ENCODE data around the gene RBM47. TPM values are rescaled to one million over a fixed set of nuclear protein-coding genes. Genes with fewer than 3 reads are reported as not detected.

Gene RBM47
- total and polyA plus RNA-seq, 10 of the 15 experiments (the other 5 are each of a cell fraction or from before 2014, with no cell fraction given) = 7.9 to 45.0 (median 28.7) TPM

DNA sequence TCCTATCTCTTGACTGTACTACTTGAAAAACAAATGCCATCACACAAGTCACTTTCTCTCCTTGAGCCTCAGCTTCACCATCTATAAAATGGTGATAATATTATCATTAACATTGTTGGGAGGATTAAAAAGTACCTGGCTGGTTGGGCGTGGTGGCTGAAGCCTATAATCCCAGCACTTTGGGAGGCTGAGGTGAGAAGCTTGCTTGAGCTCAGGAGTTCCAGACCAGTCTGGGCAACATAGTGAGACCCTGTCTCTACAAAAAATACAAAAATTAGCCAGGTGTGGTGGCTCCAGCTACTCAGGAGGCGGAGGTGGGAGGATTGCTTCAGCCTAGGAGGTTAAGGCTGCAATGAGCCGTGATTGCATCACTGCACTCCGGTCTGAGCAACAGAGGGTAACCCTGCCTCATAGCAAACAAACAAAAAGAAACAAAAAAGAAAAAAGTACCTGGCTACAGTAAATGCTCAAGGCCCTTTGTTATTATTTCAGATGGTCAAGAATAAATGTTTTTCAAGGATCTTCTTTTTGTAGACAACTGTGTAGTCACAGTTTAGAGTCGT lies 174.2 kb downstream of the RBM47 start:
- SMC1A ChIA-PET (ENCODE audit: uncharacterized antibody, unreplicated experiment) = interaction anchor here (1.4 kb wide), 1 partner anchor 117 kb away, joined by 3 read pairs; no protein-coding TSS in a partner anchor
- no TSS peak for BruUV-seq (replicated peaks)
- TF ChIP-seq, protein P1, sequence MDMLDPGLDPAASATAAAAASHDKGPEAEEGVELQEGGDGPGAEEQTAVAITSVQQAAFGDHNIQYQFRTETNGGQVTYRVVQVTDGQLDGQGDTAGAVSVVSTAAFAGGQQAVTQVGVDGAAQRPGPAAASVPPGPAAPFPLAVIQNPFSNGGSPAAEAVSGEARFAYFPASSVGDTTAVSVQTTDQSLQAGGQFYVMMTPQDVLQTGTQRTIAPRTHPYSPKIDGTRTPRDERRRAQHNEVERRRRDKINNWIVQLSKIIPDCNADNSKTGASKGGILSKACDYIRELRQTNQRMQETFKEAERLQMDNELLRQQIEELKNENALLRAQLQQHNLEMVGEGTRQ (IDR thresholded peaks at IDR 0.05; ENCODE audit: borderline replicate concordance, low read depth, low read length) = no peak
- TF ChIP-seq RAD21 (IDR thresholded peaks at IDR 0.05; ENCODE audit: insufficient read depth, low read depth, low read length) (no peak), IKZF2 (IDR thresholded peaks at IDR 0.05) (no peak), EED (IDR thresholded peaks at IDR 0.05; ENCODE audit: low read depth) (no peak), NFIC (IDR thresholded peaks at IDR 0.05; ENCODE audit: low read depth, low read length) (no peak), CEBPB (IDR thresholded peaks at IDR 0.05; ENCODE audit: borderline replicate concordance in 1 of 2, low read depth in 2 of 2, low read length in 2 of 2) (no peak), TBL1XR1 (IDR thresholded peaks at IDR 0.05; ENCODE audit: low read depth, low read length) (no peak), ZNF217 (IDR thresholded peaks at IDR 0.05) (no peak), RBBP5 (conservative IDR thresholded peaks at IDR 0.05) (no peak), DPF2 (IDR thresholded peaks at IDR 0.05) (no peak), NRF1 (conservative IDR thresholded peaks at IDR 0.05; ENCODE audit: low read depth, low read length) (no peak), ATF7 (IDR thresholded peaks at IDR 0.05; ENCODE audit: low read depth) (no peak), MYB (IDR thresholded peaks at IDR 0.05; ENCODE audit: borderline replicate concordance, low read depth, low read length) (no peak)
- TF ChIP-seq, protein P2, sequence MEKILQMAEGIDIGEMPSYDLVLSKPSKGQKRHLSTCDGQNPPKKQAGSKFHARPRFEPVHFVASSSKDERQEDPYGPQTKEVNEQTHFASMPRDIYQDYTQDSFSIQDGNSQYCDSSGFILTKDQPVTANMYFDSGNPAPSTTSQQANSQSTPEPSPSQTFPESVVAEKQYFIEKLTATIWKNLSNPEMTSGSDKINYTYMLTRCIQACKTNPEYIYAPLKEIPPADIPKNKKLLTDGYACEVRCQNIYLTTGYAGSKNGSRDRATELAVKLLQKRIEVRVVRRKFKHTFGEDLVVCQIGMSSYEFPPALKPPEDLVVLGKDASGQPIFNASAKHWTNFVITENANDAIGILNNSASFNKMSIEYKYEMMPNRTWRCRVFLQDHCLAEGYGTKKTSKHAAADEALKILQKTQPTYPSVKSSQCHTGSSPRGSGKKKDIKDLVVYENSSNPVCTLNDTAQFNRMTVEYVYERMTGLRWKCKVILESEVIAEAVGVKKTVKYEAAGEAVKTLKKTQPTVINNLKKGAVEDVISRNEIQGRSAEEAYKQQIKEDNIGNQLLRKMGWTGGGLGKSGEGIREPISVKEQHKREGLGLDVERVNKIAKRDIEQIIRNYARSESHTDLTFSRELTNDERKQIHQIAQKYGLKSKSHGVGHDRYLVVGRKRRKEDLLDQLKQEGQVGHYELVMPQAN (conservative IDR thresholded peaks at IDR 0.05) = no peak
- TF ChIP-seq, protein P3, sequence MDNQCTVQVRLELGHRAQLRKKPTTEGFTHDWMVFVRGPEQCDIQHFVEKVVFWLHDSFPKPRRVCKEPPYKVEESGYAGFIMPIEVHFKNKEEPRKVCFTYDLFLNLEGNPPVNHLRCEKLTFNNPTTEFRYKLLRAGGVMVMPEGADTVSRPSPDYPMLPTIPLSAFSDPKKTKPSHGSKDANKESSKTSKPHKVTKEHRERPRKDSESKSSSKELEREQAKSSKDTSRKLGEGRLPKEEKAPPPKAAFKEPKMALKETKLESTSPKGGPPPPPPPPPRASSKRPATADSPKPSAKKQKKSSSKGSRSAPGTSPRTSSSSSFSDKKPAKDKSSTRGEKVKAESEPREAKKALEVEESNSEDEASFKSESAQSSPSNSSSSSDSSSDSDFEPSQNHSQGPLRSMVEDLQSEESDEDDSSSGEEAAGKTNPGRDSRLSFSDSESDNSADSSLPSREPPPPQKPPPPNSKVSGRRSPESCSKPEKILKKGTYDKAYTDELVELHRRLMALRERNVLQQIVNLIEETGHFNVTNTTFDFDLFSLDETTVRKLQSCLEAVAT (IDR thresholded peaks at IDR 0.05) = no peak
- TF ChIP-seq, protein P4, sequence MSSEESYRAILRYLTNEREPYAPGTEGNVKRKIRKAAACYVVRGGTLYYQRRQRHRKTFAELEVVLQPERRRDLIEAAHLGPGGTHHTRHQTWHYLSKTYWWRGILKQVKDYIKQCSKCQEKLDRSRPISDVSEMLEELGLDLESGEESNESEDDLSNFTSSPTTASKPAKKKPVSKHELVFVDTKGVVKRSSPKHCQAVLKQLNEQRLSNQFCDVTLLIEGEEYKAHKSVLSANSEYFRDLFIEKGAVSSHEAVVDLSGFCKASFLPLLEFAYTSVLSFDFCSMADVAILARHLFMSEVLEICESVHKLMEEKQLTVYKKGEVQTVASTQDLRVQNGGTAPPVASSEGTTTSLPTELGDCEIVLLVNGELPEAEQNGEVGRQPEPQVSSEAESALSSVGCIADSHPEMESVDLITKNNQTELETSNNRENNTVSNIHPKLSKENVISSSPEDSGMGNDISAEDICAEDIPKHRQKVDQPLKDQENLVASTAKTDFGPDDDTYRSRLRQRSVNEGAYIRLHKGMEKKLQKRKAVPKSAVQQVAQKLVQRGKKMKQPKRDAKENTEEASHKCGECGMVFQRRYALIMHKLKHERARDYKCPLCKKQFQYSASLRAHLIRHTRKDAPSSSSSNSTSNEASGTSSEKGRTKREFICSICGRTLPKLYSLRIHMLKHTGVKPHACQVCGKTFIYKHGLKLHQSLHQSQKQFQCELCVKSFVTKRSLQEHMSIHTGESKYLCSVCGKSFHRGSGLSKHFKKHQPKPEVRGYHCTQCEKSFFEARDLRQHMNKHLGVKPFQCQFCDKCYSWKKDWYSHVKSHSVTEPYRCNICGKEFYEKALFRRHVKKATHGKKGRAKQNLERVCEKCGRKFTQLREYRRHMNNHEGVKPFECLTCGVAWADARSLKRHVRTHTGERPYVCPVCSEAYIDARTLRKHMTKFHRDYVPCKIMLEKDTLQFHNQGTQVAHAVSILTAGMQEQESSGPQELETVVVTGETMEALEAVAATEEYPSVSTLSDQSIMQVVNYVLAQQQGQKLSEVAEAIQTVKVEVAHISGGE (CRISPR knock-in tag; IDR thresholded peaks at IDR 0.05) = no peak

More for the DNA sequence above, 174.2 kb downstream of the RBM47 start:
- FAIRE-seq (no peak), DNase-seq (ENCODE audit: low read depth, low spot score) (no peak), ATAC-seq (no peak)
- Histone ChIP-seq H3K36me3 (ENCODE audit: control insufficient read depth in 2 of 2, insufficient read depth in 2 of 2, low read length in 1 of 2) (peaks cover 3 to 10% of the 10 kb centered on the region in 2 experiments; a peak in 2 of 4 replicates), H3K9me3 (replicated peaks; ENCODE audit: control insufficient read depth, insufficient read depth, low read length) (no peaks in the 10 kb centered on the region), H4K20me1 (ENCODE audit: control insufficient read depth, insufficient read depth) (no peaks in the 10 kb centered on the region), H3K4me1 (ENCODE audit: control insufficient read depth, insufficient read depth, low read length) (peaks cover 3% of the 10 kb centered on the region), H3K9ac (ENCODE audit: control insufficient read depth, insufficient read depth, low read length) (no peak overlapping the region), H3K79me2 (ENCODE audit: control insufficient read depth, insufficient read depth, low read length) (peaks cover 34% of the 10 kb centered on the region), H3K4me2 (ENCODE audit: control insufficient read depth, insufficient read depth) (no peak overlapping the region), H3K27ac (ENCODE audit: control insufficient read depth, insufficient read depth) (no peak overlapping the region), H2AFZ (ENCODE audit: control insufficient read depth, low read depth, low read length) (no peak overlapping the region), H3K4me3 (no peak overlapping the region), H3K27me3 (replicated peaks in 1 of 2; ENCODE audit: control insufficient read depth in 2 of 2, insufficient read depth in 2 of 2, low read length in 1 of 2) (no peaks in the 10 kb centered on the region)
- WGBS (ENCODE audit: insufficient coverage, insufficient replicate concordance, low lambda C conversion rate, missing lambda C conversion rate) = 86% methylated on average over 5 of the region's 5 CpGs
- RAD21 ChIA-PET (ENCODE audit: unreplicated experiment) = interaction anchor here (1.3 kb wide), 1 partner anchor 20 kb away, joined by 4 read pairs; no protein-coding TSS in a partner anchor
- POLR2A ChIA-PET = interaction anchor here (0.6 to 1.3 kb wide), 3 partner anchors 8 to 35 kb away, joined by 3 to 4 read pairs (median 3); no protein-coding TSS in a partner anchor
- intact Hi-C loops (cut with micrococcal nuclease; ENCODE audit: unreplicated experiment) = no loop called here
- in situ Hi-C loops (cut with MboI) = no loop called here
- CTCF ChIA-PET = interaction anchor here (1.2 kb wide), 1 partner anchor 12 kb away, joined by 3 read pairs; no protein-coding TSS in a partner anchor

Data from GM12878 (cell line).